RWPE2 (cell line): Measurements from ENCODE around the gene ELOA.
A peak's percentile ranks its signal among the peaks of the same experiment; 100 is the strongest.
"Not testable (repeated sequence)": the region's sequence is repeated elsewhere in the genome, so short reads cannot be mapped to it uniquely, and the experiment has no call there.

Source experiments
- ATAC-seq: fragments of 200-7000 bp; cut with Tn5 transposase; 3 replicates; pipeline ENCODE4 v1.9.1; 2021; ENCODE audit warnings: low read depth
- DNase-seq: peaks from one replicate; pipeline ENCODE4 v3.0.0-alpha.2; 2020; ENCODE audit warnings: low spot score
- H3K27ac ChIP-seq: fragments of 450-650 bp; 2 replicates; pipeline ENCODE4 v1.5.1; 2017; ENCODE audit warnings: mild to moderate bottlenecking; ENCODE audit not compliant: poor library complexity, severe bottlenecking
- H3K27me3 ChIP-seq: fragments of 250-450 bp; sonication (Bioruptor Pico); 2 replicates; pipeline ENCODE4 v1.5.1; 2021; ENCODE audit warnings: mild to moderate bottlenecking, moderate library complexity; ENCODE audit not compliant: insufficient read depth, poor library complexity, severe bottlenecking
- H3K36me3 ChIP-seq: fragments of 250-450 bp; sonication (Bioruptor Pico); 2 replicates; pipeline ENCODE4 v1.5.1; 2020; ENCODE audit warnings: low read depth, mild to moderate bottlenecking, moderate library complexity
- H3K4me1 ChIP-seq: fragments of 250-450 bp; sonication (Bioruptor Pico); 2 replicates; pipeline ENCODE4 v1.5.1; 2021; ENCODE audit warnings: mild to moderate bottlenecking, moderate library complexity; ENCODE audit not compliant: insufficient read depth, poor library complexity, severe bottlenecking
- H3K4me3 ChIP-seq: fragments of 250-450 bp; sonication (Bioruptor Pico); 2 replicates; pipeline ENCODE4 v1.5.1; 2021; ENCODE audit warnings: mild to moderate bottlenecking, moderate library complexity; ENCODE audit not compliant: severe bottlenecking
- H3K9me3 ChIP-seq: fragments of 250-450 bp; sonication (Bioruptor Pico); 2 replicates; pipeline ENCODE4 v1.5.1; 2021; ENCODE audit warnings: mild to moderate bottlenecking, moderate library complexity; ENCODE audit not compliant: severe bottlenecking
- TF ChIP-seq, protein P1 (sequence below): fragments of 450-650 bp; IDR thresholded peaks from one replicate; pipeline ENCODE4 v1.5.1; 2017; ENCODE audit warnings: mild to moderate bottlenecking, moderate library complexity; ENCODE audit not compliant: poor library complexity, severe bottlenecking

Gene ELOA

DNA sequence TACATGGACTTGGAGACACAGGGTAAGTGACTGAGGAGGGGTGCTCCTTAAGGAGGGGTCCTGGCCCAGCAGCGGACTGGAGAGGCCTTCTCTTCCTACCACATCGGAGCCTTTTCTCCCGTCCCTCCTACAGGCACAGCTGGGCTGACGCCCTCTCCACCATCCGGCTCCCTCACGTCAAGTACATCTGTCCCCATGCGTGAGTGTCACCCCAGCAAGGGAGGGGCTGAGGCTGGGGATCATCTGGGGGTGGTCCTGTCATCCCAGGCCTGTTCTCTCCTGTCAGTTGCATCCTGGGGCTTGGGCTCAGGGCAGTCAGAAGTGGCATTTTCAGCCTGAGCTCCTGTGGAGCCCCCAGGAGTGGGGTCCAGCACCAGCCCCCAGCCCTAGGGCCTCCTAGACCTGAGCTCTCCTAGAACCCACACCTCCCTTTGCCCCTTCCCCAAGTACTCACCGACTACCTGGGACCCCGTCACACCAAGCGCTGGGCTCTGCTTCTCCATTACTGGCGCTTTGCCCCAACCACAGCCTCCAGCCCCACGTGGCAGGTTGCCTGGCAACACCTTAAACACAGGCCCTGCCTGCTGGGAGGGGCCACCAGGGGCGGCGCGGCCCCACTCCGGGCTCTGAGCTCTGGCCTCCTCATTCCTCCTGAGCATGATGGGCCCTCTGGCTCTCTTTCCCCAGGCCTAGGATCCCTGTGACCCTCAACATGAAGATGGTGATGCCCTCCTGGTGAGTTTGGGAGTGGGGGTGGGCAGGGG, 49.9 kb downstream of the ELOA start:
- Histone ChIP-seq H3K36me3 (peaks cover 49% of the 10 kb centered on the region), H3K27me3 (no peaks in the 10 kb centered on the region), H3K4me3 (no peak overlapping the region), H3K4me1 (peaks cover 20% of the 10 kb centered on the region), H3K27ac (peak overlapping the region; percentile 91), H3K9me3 (no peaks in the 10 kb centered on the region)
- TF ChIP-seq, protein P1, sequence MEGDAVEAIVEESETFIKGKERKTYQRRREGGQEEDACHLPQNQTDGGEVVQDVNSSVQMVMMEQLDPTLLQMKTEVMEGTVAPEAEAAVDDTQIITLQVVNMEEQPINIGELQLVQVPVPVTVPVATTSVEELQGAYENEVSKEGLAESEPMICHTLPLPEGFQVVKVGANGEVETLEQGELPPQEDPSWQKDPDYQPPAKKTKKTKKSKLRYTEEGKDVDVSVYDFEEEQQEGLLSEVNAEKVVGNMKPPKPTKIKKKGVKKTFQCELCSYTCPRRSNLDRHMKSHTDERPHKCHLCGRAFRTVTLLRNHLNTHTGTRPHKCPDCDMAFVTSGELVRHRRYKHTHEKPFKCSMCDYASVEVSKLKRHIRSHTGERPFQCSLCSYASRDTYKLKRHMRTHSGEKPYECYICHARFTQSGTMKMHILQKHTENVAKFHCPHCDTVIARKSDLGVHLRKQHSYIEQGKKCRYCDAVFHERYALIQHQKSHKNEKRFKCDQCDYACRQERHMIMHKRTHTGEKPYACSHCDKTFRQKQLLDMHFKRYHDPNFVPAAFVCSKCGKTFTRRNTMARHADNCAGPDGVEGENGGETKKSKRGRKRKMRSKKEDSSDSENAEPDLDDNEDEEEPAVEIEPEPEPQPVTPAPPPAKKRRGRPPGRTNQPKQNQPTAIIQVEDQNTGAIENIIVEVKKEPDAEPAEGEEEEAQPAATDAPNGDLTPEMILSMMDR, result no peak
- peak; percentile 15; the same call in 1 of the 3 replicates for ATAC-seq
- no peak for DNase-seq

DNA sequence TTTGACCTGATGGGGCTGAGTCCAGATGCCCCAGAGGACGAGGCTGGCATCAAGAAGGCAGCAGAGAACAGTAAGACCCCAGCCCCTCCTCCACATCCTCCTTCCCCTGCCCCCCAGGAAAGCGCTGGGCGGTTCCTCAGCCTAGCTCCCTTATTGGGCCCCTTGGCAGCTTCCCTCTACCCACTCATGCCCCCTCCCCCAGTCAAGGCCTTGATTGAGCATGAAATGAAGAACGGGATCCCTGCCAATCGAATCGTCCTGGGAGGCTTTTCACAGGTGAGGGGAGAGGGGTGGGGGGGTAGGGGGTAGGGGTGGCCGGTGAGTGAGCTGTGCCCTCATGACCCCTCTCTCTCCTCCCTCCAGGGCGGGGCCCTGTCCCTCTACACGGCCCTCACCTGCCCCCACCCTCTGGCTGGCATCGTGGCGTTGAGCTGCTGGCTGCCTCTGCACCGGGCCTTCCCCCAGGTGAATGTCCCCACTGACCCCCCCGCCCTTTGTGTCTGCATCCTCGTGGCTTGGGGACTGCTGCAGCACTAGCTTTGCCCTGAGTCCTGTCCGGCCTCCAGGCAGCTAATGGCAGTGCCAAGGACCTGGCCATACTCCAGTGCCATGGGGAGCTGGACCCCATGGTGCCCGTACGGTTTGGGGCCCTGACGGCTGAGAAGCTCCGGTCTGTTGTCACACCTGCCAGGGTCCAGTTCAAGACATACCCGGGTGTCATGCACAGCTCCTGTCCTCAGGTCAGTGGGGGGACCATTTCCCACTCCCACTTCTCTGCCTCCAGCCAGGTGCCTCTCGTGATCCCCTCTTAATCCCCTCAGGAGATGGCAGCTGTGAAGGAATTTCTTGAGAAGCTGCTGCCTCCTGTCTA, 50.8 kb downstream of the ELOA start:
- ATAC-seq, result no peak
- Histone ChIP-seq H3K4me1 (peaks cover 23% of the 10 kb centered on the region), H3K9me3 (no peaks in the 10 kb centered on the region), H3K27ac (peak overlapping the region; percentile 91), H3K36me3 (peaks cover 54% of the 10 kb centered on the region), H3K4me3 (no peak overlapping the region), H3K27me3 (no peaks in the 10 kb centered on the region)
- DNase-seq, result no peak
- TF ChIP-seq, protein P1, result no peak

DNA sequence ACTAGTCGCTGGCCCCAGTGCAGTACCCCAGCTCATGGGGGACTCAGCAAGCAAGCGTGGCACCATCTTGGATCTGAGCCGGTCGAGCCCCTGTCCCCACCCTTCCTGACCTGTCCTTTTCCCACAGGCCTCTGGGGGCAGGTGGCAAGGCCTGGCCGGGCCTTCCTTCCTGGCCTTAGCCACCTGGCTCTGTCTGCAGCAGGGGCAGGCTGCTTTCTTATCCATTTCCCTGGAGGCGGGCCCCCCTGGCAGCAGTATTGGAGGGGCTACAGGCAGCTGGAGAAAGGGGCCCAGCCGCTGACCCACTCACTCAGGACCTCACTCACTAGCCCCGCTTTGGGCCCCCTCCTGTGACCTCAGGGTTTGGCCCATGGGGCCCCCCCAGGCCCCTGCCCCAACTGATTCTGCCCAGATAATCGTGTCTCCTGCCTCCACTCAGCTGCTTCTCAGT, 51.5 kb downstream of the ELOA start:
- not testable (repeated sequence) for H3K4me3 ChIP-seq, H3K27me3 ChIP-seq, ATAC-seq, H3K9me3 ChIP-seq, DNase-seq
- Histone ChIP-seq H3K36me3 (peaks cover 56% of the 10 kb centered on the region), H3K4me1 (peaks cover 21% of the 10 kb centered on the region), H3K27ac (peak overlapping the region; percentile 23)

DNA sequence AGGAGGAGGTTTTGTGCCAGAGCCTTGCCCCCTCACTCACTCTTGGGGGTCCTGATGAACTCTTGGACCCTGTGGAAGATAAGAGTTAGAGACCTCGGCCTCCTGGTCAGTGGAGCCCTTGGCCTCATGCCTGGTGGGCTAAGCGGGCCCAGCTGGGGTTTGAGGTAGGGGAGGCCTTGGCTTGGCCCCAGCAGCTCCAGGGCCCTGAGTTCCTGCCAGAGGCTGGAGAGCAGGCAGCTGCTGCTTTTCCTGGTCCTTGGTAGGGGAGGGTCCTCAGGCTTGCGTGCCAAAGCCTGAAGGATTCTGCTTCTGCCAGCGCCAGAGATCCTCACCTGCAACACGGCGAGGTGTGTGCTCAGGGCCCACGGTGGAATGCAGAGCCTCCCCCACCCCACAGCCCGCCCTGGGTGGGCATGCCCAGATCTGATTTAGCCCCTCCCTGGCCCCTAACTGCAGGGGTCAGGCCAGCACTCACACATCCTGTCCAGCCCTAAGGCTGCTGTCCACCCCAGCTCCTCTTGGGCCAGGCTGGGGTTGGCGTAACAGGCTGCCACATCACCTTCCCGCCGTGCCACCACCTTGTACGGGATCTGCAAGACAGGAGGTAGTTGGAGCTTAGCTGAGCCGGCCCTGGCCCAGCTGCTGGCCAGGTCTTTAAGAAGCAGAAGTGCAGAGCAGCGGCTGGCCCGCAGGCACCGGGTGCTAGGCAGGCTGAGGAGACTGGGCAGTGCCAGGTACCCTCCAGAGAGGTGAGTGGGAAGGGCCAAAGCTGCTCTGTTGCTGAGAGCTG, 52.6 kb downstream of the ELOA start:
- H3K4me3 ChIP-seq, result no peak overlapping the region
- H3K9me3 ChIP-seq, result no peaks in the 10 kb centered on the region
- no peaks in the 10 kb centered on the region for H3K27me3 ChIP-seq
- TF ChIP-seq, protein P1, result no peak
- peak overlapping the region; percentile 23 for H3K27ac ChIP-seq
- DNase-seq (no peak), ATAC-seq (no peak)
- peaks cover 11% of the 10 kb centered on the region for H3K4me1 ChIP-seq
- peaks cover 56% of the 10 kb centered on the region for H3K36me3 ChIP-seq
